ENCODE measurements around the gene PARVB. TPM values are rescaled to one million over a fixed set of nuclear protein-coding genes. Genes with fewer than 3 reads are reported as not detected.

The PARVB gene
- total and polyA plus RNA-seq, 2 donors (not counting 3 experiments of a cell fraction or from before 2014, with no cell fraction given) = 155 to 162 TPM

DNA sequence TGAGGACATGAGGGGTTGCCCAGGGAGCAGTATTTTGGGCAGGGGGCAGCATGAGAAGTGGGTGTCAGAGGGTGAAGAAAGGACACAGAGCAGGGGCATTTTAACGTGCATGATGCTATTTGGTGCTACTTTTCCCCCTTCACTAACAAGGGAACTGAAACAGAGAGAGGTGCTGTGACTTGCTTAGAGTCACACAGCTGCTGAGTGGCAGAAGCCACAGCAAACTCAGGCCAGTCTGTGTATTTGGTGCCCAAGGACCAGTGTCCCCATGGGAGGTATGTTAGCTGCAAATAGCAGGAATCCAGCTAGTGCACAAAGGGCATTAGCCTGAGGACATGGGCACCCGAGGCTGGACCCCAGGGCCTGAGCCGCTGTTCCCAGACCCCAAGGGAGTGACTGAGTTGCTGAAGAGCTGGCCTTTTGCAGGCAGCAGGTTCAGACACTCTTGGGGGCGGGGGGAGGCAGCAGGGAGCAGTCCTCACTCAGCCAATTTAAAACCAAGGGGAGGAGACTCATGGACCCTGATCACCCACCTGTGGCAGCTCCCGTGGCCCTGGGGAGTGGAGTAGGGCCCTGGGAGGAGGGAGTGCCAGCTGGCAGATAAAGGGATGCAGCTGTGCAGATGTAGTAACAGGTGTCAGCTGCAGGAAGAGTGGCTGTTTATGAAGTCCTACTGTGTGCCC is 171.2 kb downstream of the PARVB start:
- Histone ChIP-seq H3K27me3 (ENCODE audit: control insufficient read depth in 2 of 2, insufficient read depth in 2 of 2, low read length in 2 of 2) (no peaks in the 10 kb centered on the region), H3K79me2 (ENCODE audit: control insufficient read depth, insufficient read depth, low read length) (no peaks in the 10 kb centered on the region), H3K36me3 (ENCODE audit: control insufficient read depth in 2 of 2, extremely low read depth in 1 of 2, insufficient read depth in 2 of 2, low read length in 2 of 2) (no peaks in the 10 kb centered on the region), H3K4me1 (ENCODE audit: control insufficient read depth, extremely low read depth, insufficient read depth, low read length) (no peaks in the 10 kb centered on the region), H3K4me2 (ENCODE audit: insufficient read depth, low read length) (no peak overlapping the region), H3K4me3 (replicated peaks in 1 of 3; ENCODE audit: insufficient read depth in 1 of 3, low read depth in 1 of 3, low read length in 3 of 3) (no peak overlapping the region), H2AFZ (ENCODE audit: low read depth, low read length) (no peak overlapping the region), H3K9me3 (replicated peaks; ENCODE audit: control insufficient read depth, insufficient read depth, low read length) (no peaks in the 10 kb centered on the region), H3K27ac (ENCODE audit: insufficient read depth, low read depth, low read length) (no peak overlapping the region), H3K9ac (replicated peaks; ENCODE audit: extremely low read depth, insufficient read depth, low read length) (no peak overlapping the region), H4K20me1 (replicated peaks; ENCODE audit: control insufficient read depth, extremely low read depth, insufficient read depth, low read length) (no peaks in the 10 kb centered on the region), H3K9me1 (replicated peaks; ENCODE audit: control insufficient read depth, extremely low read depth, insufficient read depth, low read length) (no peaks in the 10 kb centered on the region)
- POLR2A ChIA-PET = no interaction called here
- intact Hi-C loops (cut with micrococcal nuclease) = no loop called here
- DNase-seq (ENCODE audit: low read depth, low spot score) (no peak), FAIRE-seq (no peak)
- BruUV-seq (replicated peaks) = no TSS peak
- dilution Hi-C loops (cut with MboI; ENCODE audit: extremely low pct_ligation_motif_present, low sequenced_read_pairs) = no loop called here
- CTCF ChIA-PET = no interaction called here
- TF ChIP-seq, protein P1, sequence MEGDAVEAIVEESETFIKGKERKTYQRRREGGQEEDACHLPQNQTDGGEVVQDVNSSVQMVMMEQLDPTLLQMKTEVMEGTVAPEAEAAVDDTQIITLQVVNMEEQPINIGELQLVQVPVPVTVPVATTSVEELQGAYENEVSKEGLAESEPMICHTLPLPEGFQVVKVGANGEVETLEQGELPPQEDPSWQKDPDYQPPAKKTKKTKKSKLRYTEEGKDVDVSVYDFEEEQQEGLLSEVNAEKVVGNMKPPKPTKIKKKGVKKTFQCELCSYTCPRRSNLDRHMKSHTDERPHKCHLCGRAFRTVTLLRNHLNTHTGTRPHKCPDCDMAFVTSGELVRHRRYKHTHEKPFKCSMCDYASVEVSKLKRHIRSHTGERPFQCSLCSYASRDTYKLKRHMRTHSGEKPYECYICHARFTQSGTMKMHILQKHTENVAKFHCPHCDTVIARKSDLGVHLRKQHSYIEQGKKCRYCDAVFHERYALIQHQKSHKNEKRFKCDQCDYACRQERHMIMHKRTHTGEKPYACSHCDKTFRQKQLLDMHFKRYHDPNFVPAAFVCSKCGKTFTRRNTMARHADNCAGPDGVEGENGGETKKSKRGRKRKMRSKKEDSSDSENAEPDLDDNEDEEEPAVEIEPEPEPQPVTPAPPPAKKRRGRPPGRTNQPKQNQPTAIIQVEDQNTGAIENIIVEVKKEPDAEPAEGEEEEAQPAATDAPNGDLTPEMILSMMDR (IDR thresholded peaks at IDR 0.05; ENCODE audit: extremely low read depth in 1 of 2, insufficient read depth in 1 of 2, low read depth in 1 of 2, low read length in 2 of 2) = no peak
- TF ChIP-seq FOS (IDR thresholded peaks at IDR 0.05; ENCODE audit: borderline replicate concordance, insufficient read depth, low read length) = no peak
- TF ChIP-seq POLR2AphosphoS5 (IDR thresholded peaks at IDR 0.05; ENCODE audit: insufficient read depth, low read depth, low read length) = no peak
- TF ChIP-seq JUN (IDR thresholded peaks at IDR 0.05; ENCODE audit: borderline replicate concordance, insufficient read depth, insufficient read length, low read depth) = no peak
- no peak for TF ChIP-seq MYC (IDR thresholded peaks at IDR 0.05; ENCODE audit: low read depth, low read length)
- TF ChIP-seq GATA2 (IDR thresholded peaks at IDR 0.05; ENCODE audit: insufficient read depth, insufficient read length, low read depth, low read length) = no peak
- TF ChIP-seq POLR2A (IDR thresholded peaks at IDR 0.05; ENCODE audit: low read depth, low read length) = no peak

Data from endothelial cell of umbilical vein (primary cell).